Measurements from ENCODE around the gene PHYHD1. TPM values are rescaled to one million over a fixed set of nuclear protein-coding genes. Genes with fewer than 3 reads are reported as not detected.
A peak's percentile ranks its signal among the peaks of the same experiment; 100 is the strongest.

PHYHD1 gene
- polyA plus RNA-seq, 1 donor (not counting 4 experiments of a cell fraction or from before 2014, with no cell fraction given) = 4.7 TPM

- Histone ChIP-seq H3K27me3 (ENCODE audit: control insufficient read depth, extremely low read depth, insufficient read depth, low read length) (no peaks in the 10 kb centered on the region), H3K4me3 (ENCODE audit: control insufficient read depth in 2 of 3, extremely low read depth in 1 of 3, insufficient read depth in 2 of 3, low read depth in 1 of 3, low read length in 3 of 3) (no peak overlapping the region), H3K4me1 (ENCODE audit: control insufficient read depth, extremely low read depth, insufficient read depth, low read length) (peaks cover 72% of the 10 kb centered on the region), H3K9ac (ENCODE audit: control insufficient read depth, extremely low read depth, insufficient read depth, low read length) (peak overlapping the region; percentile 44), H4K20me1 (ENCODE audit: control insufficient read depth, extremely low read depth, insufficient read depth, low read length) (no peaks in the 10 kb centered on the region), H3K79me2 (ENCODE audit: control insufficient read depth, insufficient read depth, low read length) (peaks cover 34% of the 10 kb centered on the region), H3K27ac (ENCODE audit: control insufficient read depth, insufficient read depth, low read length) (peak overlapping the region; percentile 56), H3K36me3 (ENCODE audit: control insufficient read depth in 2 of 2, extremely low read depth in 1 of 2, insufficient read depth in 2 of 2, low read length in 2 of 2) (peaks cover 25 to 61% of the 10 kb centered on the region in 2 experiments), H3K9me1 (ENCODE audit: control insufficient read depth, extremely low read depth, insufficient read depth, low read length) (peaks cover under 1% of the 10 kb centered on the region), H2AFZ (ENCODE audit: control insufficient read depth, low read length) (no peak overlapping the region), H3K9me3 (ENCODE audit: control insufficient read depth, low read depth, low read length) (no peaks in the 10 kb centered on the region), H3K4me2 (ENCODE audit: control insufficient read depth, extremely low read depth, insufficient read depth, low read depth, low read length) (no peak overlapping the region)
- dilution Hi-C loops (cut with MboI; ENCODE audit: extremely low pct_ligation_motif_present, low sequenced_read_pairs) = no loop called here
- TF ChIP-seq CTCF (optimal IDR thresholded peaks at IDR 0.05 in 1 of 3, IDR thresholded peaks at IDR 0.05 in 1 of 3, conservative IDR thresholded peaks at IDR 0.05 in 1 of 3; ENCODE audit: extremely low read depth in 1 of 3, insufficient read depth in 2 of 3, low read length in 3 of 3) (no peak), EZH2 (IDR thresholded peaks at IDR 0.05; ENCODE audit: low read length) (no peak)
- no peak for DNase-seq (ENCODE audit: low read depth, low spot score)
- FAIRE-seq = no peak
Measured at GRCh38 chr9:128916745-128917144, 4.0 kb upstream of the PHYHD1 start.

GRCh38 chr9:128917151-128917849, 3.5 kb upstream of the PHYHD1 start:
- H3K27me3 ChIP-seq (ENCODE audit: control insufficient read depth, extremely low read depth, insufficient read depth, low read length) = no peaks in the 10 kb centered on the region
- dilution Hi-C loops (cut with MboI; ENCODE audit: extremely low pct_ligation_motif_present, low sequenced_read_pairs) = no loop called here
- no peak for DNase-seq (ENCODE audit: low read depth, low spot score)
- H3K9me3 ChIP-seq (ENCODE audit: control insufficient read depth, low read depth, low read length) = no peaks in the 10 kb centered on the region
- no peak overlapping the region for H3K4me3 ChIP-seq (ENCODE audit: control insufficient read depth in 2 of 3, extremely low read depth in 1 of 3, insufficient read depth in 2 of 3, low read depth in 1 of 3, low read length in 3 of 3)
- H3K79me2 ChIP-seq (ENCODE audit: control insufficient read depth, insufficient read depth, low read length) = peaks cover 34% of the 10 kb centered on the region
- no peak for TF ChIP-seq CTCF (optimal IDR thresholded peaks at IDR 0.05 in 1 of 3, IDR thresholded peaks at IDR 0.05 in 1 of 3, conservative IDR thresholded peaks at IDR 0.05 in 1 of 3; ENCODE audit: extremely low read depth in 1 of 3, insufficient read depth in 2 of 3, low read length in 3 of 3)
- no peak for TF ChIP-seq EZH2 (IDR thresholded peaks at IDR 0.05; ENCODE audit: low read length)
- no peaks in the 10 kb centered on the region for H4K20me1 ChIP-seq (ENCODE audit: control insufficient read depth, extremely low read depth, insufficient read depth, low read length)
- no peaks in the 10 kb centered on the region for H3K9me1 ChIP-seq (ENCODE audit: control insufficient read depth, extremely low read depth, insufficient read depth, low read length)
- H2AFZ ChIP-seq (ENCODE audit: control insufficient read depth, low read length) = no peak overlapping the region
- peaks cover 71% of the 10 kb centered on the region for H3K4me1 ChIP-seq (ENCODE audit: control insufficient read depth, extremely low read depth, insufficient read depth, low read length)
- H3K27ac ChIP-seq (ENCODE audit: control insufficient read depth, insufficient read depth, low read length) = peak overlapping the region; percentile 56
- no peak for FAIRE-seq
- H3K36me3 ChIP-seq (ENCODE audit: control insufficient read depth in 2 of 2, extremely low read depth in 1 of 2, insufficient read depth in 2 of 2, low read length in 2 of 2) = peaks cover 25 to 59% of the 10 kb centered on the region in 2 experiments
- no peak overlapping the region for H3K9ac ChIP-seq (ENCODE audit: control insufficient read depth, extremely low read depth, insufficient read depth, low read length)
- H3K4me2 ChIP-seq (ENCODE audit: control insufficient read depth, extremely low read depth, insufficient read depth, low read depth, low read length) = no peak overlapping the region

Data from keratinocyte (primary cell).